Stimulated activated CD8-positive, alpha-beta memory T cell treated with anti-CD3 and anti-CD28 coated beads, Interleukin-4, amount 100 ng/mL, for 48 hours (primary cell): ENCODE results near the gene CELF3.
A peak's percentile ranks its signal among the peaks of the same experiment; 100 is the strongest.
"Not testable (repeated sequence)": the region's sequence is repeated elsewhere in the genome, so short reads cannot be mapped to it uniquely, and the experiment has no call there.

Source experiments
- DNase-seq: peaks from one replicate; pipeline ENCODE4 v3.0.0-alpha.2; 2020

CELF3 gene

GRCh38 chr1:151716771-151717631, at the start of gene CELF3:
Gene CELF3 (minus strand): TSS chr1:151716803. CDS start chr1:151716020, 783 bp downstream.
- peak; percentile 37 for DNase-seq

GRCh38 chr1:151763990-151764389, 47.4 kb upstream of the CELF3 start:
- DNase-seq: no peak

- DNase-seq: peak; percentile 92
Observed at GRCh38 chr1:151762941-151763921, 46.6 kb upstream of the CELF3 start, which contains the start of gene MRPL9. Gene MRPL9 (minus strand): TSS chr1:151763496. CDS start chr1:151763479, 17 bp downstream.

- no peak for DNase-seq
Observed at GRCh38 chr1:151760597-151761385, 44.2 kb upstream of the CELF3 start.

- no peak for DNase-seq
Observed at GRCh38 chr1:151759241-151759640, 42.6 kb upstream of the CELF3 start.

GRCh38 chr1:151756291-151756690, 39.7 kb upstream of the CELF3 start:
- no peak for DNase-seq

- DNase-seq: no peak
Observed at GRCh38 chr1:151741516-151741915, 24.9 kb upstream of the CELF3 start.

- no peak for DNase-seq
Observed at GRCh38 chr1:151739590-151740355, 23.2 kb upstream of the CELF3 start.

GRCh38 chr1:151737479-151737878, 20.9 kb upstream of the CELF3 start:
- DNase-seq: no peak

- no peak for DNase-seq
Observed at GRCh38 chr1:151737026-151737425, 20.4 kb upstream of the CELF3 start.

- DNase-seq: not testable (repeated sequence)
Observed at GRCh38 chr1:151733995-151734394, 17.4 kb upstream of the CELF3 start.

GRCh38 chr1:151733126-151733525, 16.5 kb upstream of the CELF3 start:
- no peak for DNase-seq

GRCh38 chr1:151729966-151730291, 13.3 kb upstream of the CELF3 start:
- DNase-seq: no peak

- no peak for DNase-seq
Observed at GRCh38 chr1:151729157-151729965, 12.8 kb upstream of the CELF3 start.

- DNase-seq: no peak
Observed at GRCh38 chr1:151728151-151729054, 11.8 kb upstream of the CELF3 start.

- DNase-seq: no peak
Observed at GRCh38 chr1:151723726-151724370, 7.2 kb upstream of the CELF3 start.

- DNase-seq: no peak
Observed at GRCh38 chr1:151721788-151722510, 5.3 kb upstream of the CELF3 start.

- peak; percentile 41 for DNase-seq
Observed at GRCh38 chr1:151720974-151721787, 4.6 kb upstream of the CELF3 start, which contains the start of gene RIIAD1. Gene RIIAD1 (plus strand): TSS chr1:151721522. CDS start chr1:151721537, 15 bp downstream.
